Measurements from ENCODE around the gene EPN1. TPM values are rescaled to one million over a fixed set of nuclear protein-coding genes. Genes with fewer than 3 reads are reported as not detected.

EPN1 gene
- polyA plus RNA-seq, 1 of the 3 experiments (the other 2 are of a cell fraction): 134 TPM

GRCh38 chr19:55692681-55693081 is 17.7 kb downstream of the EPN1 start:
- H3K79me2 ChIP-seq (ENCODE audit: insufficient read depth): peaks cover 5% of the 10 kb centered on the region; the same call in 1 of the 2 replicates
- H4K20me1 ChIP-seq (ENCODE audit: insufficient read depth): peaks cover 6% of the 10 kb centered on the region
- 86% methylated on average over 5 of the region's 19 CpGs for WGBS (ENCODE audit: low lambda C conversion rate)
- H3K9me2 ChIP-seq: no peaks in the 10 kb centered on the region
- ChIA-PET POLR2A (no interaction called here), CTCF (interaction anchor here (0.6 kb wide), 1 partner anchor 8 kb away, joined by 3 read pairs; no protein-coding TSS in a partner anchor)
- H3K9me3 ChIP-seq: no peaks in the 10 kb centered on the region
- H3K4me3 ChIP-seq (ENCODE audit: low read depth in 2 of 2, low read length in 1 of 2): no peak overlapping the region
- no peak overlapping the region for H3K9ac ChIP-seq
- no peak overlapping the region for H3K4me2 ChIP-seq
- no peak for TF ChIP-seq FOXM1 (IDR thresholded peaks at IDR 0.05; ENCODE audit: low read depth)
- TF ChIP-seq, protein P1, sequence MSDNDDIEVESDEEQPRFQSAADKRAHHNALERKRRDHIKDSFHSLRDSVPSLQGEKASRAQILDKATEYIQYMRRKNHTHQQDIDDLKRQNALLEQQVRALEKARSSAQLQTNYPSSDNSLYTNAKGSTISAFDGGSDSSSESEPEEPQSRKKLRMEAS (IDR thresholded peaks at IDR 0.05; ENCODE audit: low read depth): no peak
- TF ChIP-seq, protein P2, sequence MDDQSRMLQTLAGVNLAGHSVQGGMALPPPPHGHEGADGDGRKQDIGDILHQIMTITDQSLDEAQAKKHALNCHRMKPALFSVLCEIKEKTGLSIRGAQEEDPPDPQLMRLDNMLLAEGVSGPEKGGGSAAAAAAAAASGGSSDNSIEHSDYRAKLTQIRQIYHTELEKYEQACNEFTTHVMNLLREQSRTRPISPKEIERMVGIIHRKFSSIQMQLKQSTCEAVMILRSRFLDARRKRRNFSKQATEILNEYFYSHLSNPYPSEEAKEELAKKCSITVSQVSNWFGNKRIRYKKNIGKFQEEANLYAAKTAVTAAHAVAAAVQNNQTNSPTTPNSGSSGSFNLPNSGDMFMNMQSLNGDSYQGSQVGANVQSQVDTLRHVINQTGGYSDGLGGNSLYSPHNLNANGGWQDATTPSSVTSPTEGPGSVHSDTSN (IDR thresholded peaks at IDR 0.05): no peak
- TF ChIP-seq IRF3 (IDR thresholded peaks at IDR 0.05; ENCODE audit: low read depth, low read length): no peak
- TF ChIP-seq, protein P3, sequence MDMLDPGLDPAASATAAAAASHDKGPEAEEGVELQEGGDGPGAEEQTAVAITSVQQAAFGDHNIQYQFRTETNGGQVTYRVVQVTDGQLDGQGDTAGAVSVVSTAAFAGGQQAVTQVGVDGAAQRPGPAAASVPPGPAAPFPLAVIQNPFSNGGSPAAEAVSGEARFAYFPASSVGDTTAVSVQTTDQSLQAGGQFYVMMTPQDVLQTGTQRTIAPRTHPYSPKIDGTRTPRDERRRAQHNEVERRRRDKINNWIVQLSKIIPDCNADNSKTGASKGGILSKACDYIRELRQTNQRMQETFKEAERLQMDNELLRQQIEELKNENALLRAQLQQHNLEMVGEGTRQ (IDR thresholded peaks at IDR 0.05; ENCODE audit: borderline replicate concordance, low read depth, low read length): no peak
- TF ChIP-seq POLR2AphosphoS5 (IDR thresholded peaks at IDR 0.05; ENCODE audit: low read depth, low read length): no peak
- TF ChIP-seq CHD2 (IDR thresholded peaks at IDR 0.05; ENCODE audit: low read length, partially characterized antibody): no peak
- no peak for TF ChIP-seq ELF1 (IDR thresholded peaks at IDR 0.05)
- no peak for TF ChIP-seq SMC3 (IDR thresholded peaks at IDR 0.05; ENCODE audit: low read depth, low read length)
- no peak for DNase-seq
- H2AFZ ChIP-seq (ENCODE audit: low read depth): no peak overlapping the region
- no peak overlapping the region for H3K27ac ChIP-seq (ENCODE audit: low read depth in 2 of 2, low read length in 1 of 2)
- H3F3A ChIP-seq (replicated peaks; ENCODE audit: insufficient read depth): no peaks in the 10 kb centered on the region
- H3K36me3 ChIP-seq (replicated peaks in 1 of 2; ENCODE audit: control insufficient read depth in 1 of 2, insufficient read depth in 2 of 2, low read length in 1 of 2): peaks cover 0 to 75% of the 10 kb centered on the region in 2 experiments
- H3K4me1 ChIP-seq (ENCODE audit: control insufficient read depth in 1 of 2, insufficient read depth in 2 of 2, low read depth in 1 of 2, low read length in 1 of 2): no peaks in the 10 kb centered on the region
- no peaks in the 10 kb centered on the region for H3K27me3 ChIP-seq (ENCODE audit: insufficient read depth)

- Histone ChIP-seq H3K4me2 (no peak overlapping the region), H3K4me1 (ENCODE audit: control insufficient read depth in 1 of 2, insufficient read depth in 2 of 2, low read depth in 1 of 2, low read length in 1 of 2) (no peaks in the 10 kb centered on the region), H3K36me3 (replicated peaks in 1 of 2; ENCODE audit: control insufficient read depth in 1 of 2, insufficient read depth in 2 of 2, low read length in 1 of 2) (peaks cover 0 to 76% of the 10 kb centered on the region in 2 experiments), H3K27ac (ENCODE audit: low read depth in 2 of 2, low read length in 1 of 2) (no peak overlapping the region), H2AFZ (ENCODE audit: low read depth) (no peak overlapping the region), H3K9me2 (no peaks in the 10 kb centered on the region), H3K9me3 (no peaks in the 10 kb centered on the region), H3K79me2 (ENCODE audit: insufficient read depth) (peaks cover 5% of the 10 kb centered on the region; the same call in 1 of the 2 replicates), H3K9ac (no peak overlapping the region), H4K20me1 (ENCODE audit: insufficient read depth) (no peaks in the 10 kb centered on the region), H3K27me3 (ENCODE audit: insufficient read depth) (no peaks in the 10 kb centered on the region), H3K4me3 (ENCODE audit: low read depth in 2 of 2, low read length in 1 of 2) (no peak overlapping the region), H3F3A (replicated peaks; ENCODE audit: insufficient read depth) (no peaks in the 10 kb centered on the region)
- CTCF ChIA-PET: interaction anchor here (1.1 kb wide), 1 partner anchor 12 kb away, joined by 3 read pairs; no protein-coding TSS in a partner anchor
- no peak for TF ChIP-seq NRF1 (IDR thresholded peaks at IDR 0.05; ENCODE audit: low read depth, low read length)
- no peak for TF ChIP-seq TEAD4 (IDR thresholded peaks at IDR 0.05; ENCODE audit: borderline replicate concordance, insufficient read depth)
- no peak for TF ChIP-seq TCF12 (IDR thresholded peaks at IDR 0.05)
- no peak for TF ChIP-seq RAD21 (IDR thresholded peaks at IDR 0.05; ENCODE audit: low read length)
- no peak for TF ChIP-seq IRF3 (IDR thresholded peaks at IDR 0.05; ENCODE audit: low read depth, low read length)
- no peak for TF ChIP-seq FOXM1 (IDR thresholded peaks at IDR 0.05; ENCODE audit: low read depth)
- TF ChIP-seq EP300 (IDR thresholded peaks at IDR 0.05; ENCODE audit: borderline replicate concordance in 1 of 2, low read depth in 1 of 2, low read length in 1 of 2): no peak
- no peak for TF ChIP-seq TAF1 (IDR thresholded peaks at IDR 0.05; ENCODE audit: borderline replicate concordance, low read depth, low read length)
- no peak for DNase-seq
- POLR2A ChIA-PET: no interaction called here
- WGBS (ENCODE audit: low lambda C conversion rate): 95% methylated on average over 14 of the region's 20 CpGs
Measured at GRCh38 chr19:55693336-55693974, 18.4 kb downstream of the EPN1 start.

All from SK-N-SH (cell line).